B cell (primary cell): ENCODE measurements around the gene USF1. TPM values are rescaled to one million over a fixed set of nuclear protein-coding genes. Genes with fewer than 3 reads are reported as not detected.

Source experiments
- ATAC-seq: fragments of 200-7000 bp; cut with Tn5 transposase; one replicate; pipeline ENCODE4 v1.10.0; 2021; ENCODE audit warnings: low read depth, mild to moderate bottlenecking, moderate number of reproducible peaks, moderate library complexity
- CTCF ChIA-PET: fragments of 350-600 bp; sonication (Branson Sonifier 250); formaldehyde crosslinking; loops from one replicate; lab custom pipeline; 2021; ENCODE audit warnings: antibody characterized with exemption, inconsistent platforms; lab: Charles Lee
- POLR2A ChIA-PET: fragments of 350-600 bp; sonication (Branson Sonifier 250); formaldehyde crosslinking; loops from one replicate; lab custom pipeline; 2021; ENCODE audit warnings: antibody characterized with exemption; lab: Charles Lee
- DNase-seq: peaks from one replicate; pipeline ENCODE4 v3.0.0; 2013
- H2AFZ ChIP-seq: 2 replicates; pipeline ENCODE4 v1.6.1; 2012; ENCODE audit warnings: mild to moderate bottlenecking, low read depth, low read length; ENCODE audit not compliant: insufficient read depth, poor library complexity, severe bottlenecking
- H3K27ac ChIP-seq, 2 donors: 1 replicate in 1 of 2; 2 replicates in 1 of 2; pipeline ENCODE4 v1.5.1; 2012 to 2013; ENCODE audit warnings: low read length in 2 of 2, mild to moderate bottlenecking in 2 of 2, moderate library complexity in 1 of 2
- H3K27me3 ChIP-seq, 4 experiments: fragments of 200-600 bp in 1 of 4; sonication (generic) in 1 of 4; replicated peaks in 1 of 4; 1 replicate in 2 of 4; 2 replicates in 2 of 4; pipeline versions ENCODE4 v1.6.1 to v1.7.0; 2013 to 2016; ENCODE audit warnings: low read length in 3 of 4, mild to moderate bottlenecking in 2 of 4, mixed read lengths in 1 of 4, moderate library complexity in 1 of 4; ENCODE audit not compliant: insufficient read depth in 4 of 4, control insufficient read depth in 3 of 4; ENCODE audit errors: control extremely low read depth in 1 of 4
- H3K36me3 ChIP-seq, 2 experiments: replicated peaks in 1 of 2; 1 replicate in 1 of 2; 2 replicates in 1 of 2; pipeline versions ENCODE4 v1.6.1 to v1.7.1; 2013; ENCODE audit warnings: low read length in 1 of 2; ENCODE audit not compliant: insufficient read depth in 2 of 2, control insufficient read depth in 1 of 2; ENCODE audit errors: control extremely low read depth in 1 of 2, extremely low read depth in 1 of 2
- H3K4me1 ChIP-seq, 2 donors: fragments of 200-600 bp in 1 of 2; sonication (generic) in 1 of 2; 1 replicate in 1 of 2; 2 replicates in 1 of 2; pipeline versions ENCODE4 v1.5.1 to v1.6.1; 2013 to 2017; ENCODE audit warnings: low read length in 2 of 2; ENCODE audit not compliant: control insufficient read depth in 2 of 2, insufficient read depth in 2 of 2
- H3K4me2 ChIP-seq: replicated peaks from 2 replicates; pipeline ENCODE3; 2012; ENCODE audit warnings: mild to moderate bottlenecking, low read depth, low read length; ENCODE audit not compliant: poor library complexity, severe bottlenecking
- H3K4me3 ChIP-seq, 5 experiments: fragments of 200-600 bp in 1 of 5; sonication (generic) in 1 of 5; 1 replicate in 3 of 5; 2 replicates in 2 of 5; pipeline versions ENCODE4 v1.5.1 to v1.7.0; 2011 to 2016; ENCODE audit warnings: low read length in 4 of 5, mild to moderate bottlenecking in 4 of 5, low read depth in 2 of 5, control low read depth in 1 of 5, moderate library complexity in 1 of 5; ENCODE audit not compliant: insufficient read depth in 1 of 5; ENCODE audit errors: control extremely low read depth in 1 of 5, extremely low read depth in 1 of 5
- H3K79me2 ChIP-seq: fragments of 200-600 bp; sonication (generic); one replicate; pipeline ENCODE4 v1.6.0; 2016; ENCODE audit warnings: low read length; ENCODE audit not compliant: control insufficient read depth, insufficient read depth
- H3K9ac ChIP-seq: fragments of 200-600 bp; sonication (generic); 2 replicates; pipeline ENCODE4 v1.6.1; 2017; ENCODE audit warnings: mild to moderate bottlenecking, low read length, moderate library complexity
- H3K9me3 ChIP-seq, 3 donors: one replicate each; pipeline versions ENCODE4 v1.6.1 to v1.7.1; 2013; ENCODE audit warnings: low read length in 2 of 3; ENCODE audit not compliant: control insufficient read depth in 2 of 3, insufficient read depth in 1 of 3; ENCODE audit errors: control extremely low read depth in 1 of 3
- H4K20me1 ChIP-seq: 2 replicates; pipeline ENCODE4 v1.6.0; 2012; ENCODE audit warnings: mild to moderate bottlenecking, low read length; ENCODE audit not compliant: insufficient read depth, control insufficient read depth, poor library complexity, severe bottlenecking
- H3K27ac Mint-ChIP-seq: one replicate; pipeline ENCODE4 v1.8.0; 2021; ENCODE audit warnings: mixed read lengths
- H3K27me3 Mint-ChIP-seq: one replicate; pipeline ENCODE4 v1.8.0; 2021; ENCODE audit warnings: mixed read lengths
- H3K4me1 Mint-ChIP-seq: one replicate; pipeline ENCODE4 v1.8.0; 2021; ENCODE audit warnings: mixed read lengths
- H3K4me3 Mint-ChIP-seq: one replicate; pipeline ENCODE4 v1.8.0; 2021; ENCODE audit warnings: mixed read lengths
- H3K9me3 Mint-ChIP-seq: one replicate; pipeline ENCODE4 v1.8.0; 2022; ENCODE audit warnings: mixed read lengths; ENCODE audit not compliant: insufficient read depth
- CTCF ChIP-seq: fragments of 200-600 bp; IDR thresholded peaks from one replicate; pipeline ENCODE4 v1.8.0; 2022; ENCODE audit warnings: antibody characterized with exemption, mild to moderate bottlenecking
- EZH2 ChIP-seq: IDR thresholded peaks from 2 replicates; pipeline ENCODE4 v1.6.1; 2012; ENCODE audit warnings: borderline replicate concordance, low read depth, mild to moderate bottlenecking, moderate library complexity, low read length; ENCODE audit not compliant: insufficient read depth, poor library complexity, severe bottlenecking
- WGBS: methylation state at CpG from one replicate; pipeline ENCODE4 v1.1.5; 2013; ENCODE audit warnings: missing lambda C conversion rate; ENCODE audit not compliant: insufficient coverage; 5-methylcytosine and 5-hydroxymethylcytosine counted together
- intact Hi-C: fragments of 100-400 bp; cut with micrococcal nuclease; formaldehyde crosslinking; loops from one replicate; pipeline ENCODE4 v1.10.0; 2022
- polyA plus RNA-seq: library from polyadenylated mRNA; depleted of rRNA; stranded (reverse); fragments of >200 nt; gene quantifications from 2 replicates; pipeline ENCODE4 v1.2.3, GENCODE V29; 2012
- total RNA-seq, 2 donors: library from RNA; stranded (reverse); fragments of 120-200 nt in 1 of 2; gene quantifications; 1 replicate in 1 of 2; 2 replicates in 1 of 2; pipeline versions ENCODE4 v1.2.3 to v1.2.4, GENCODE V29; 2013 to 2022

USF1 gene
- total and polyA plus RNA-seq, 2 donors (not counting 1 experiment from before 2014, with no cell fraction given), result 192 to 249 TPM

DNA sequence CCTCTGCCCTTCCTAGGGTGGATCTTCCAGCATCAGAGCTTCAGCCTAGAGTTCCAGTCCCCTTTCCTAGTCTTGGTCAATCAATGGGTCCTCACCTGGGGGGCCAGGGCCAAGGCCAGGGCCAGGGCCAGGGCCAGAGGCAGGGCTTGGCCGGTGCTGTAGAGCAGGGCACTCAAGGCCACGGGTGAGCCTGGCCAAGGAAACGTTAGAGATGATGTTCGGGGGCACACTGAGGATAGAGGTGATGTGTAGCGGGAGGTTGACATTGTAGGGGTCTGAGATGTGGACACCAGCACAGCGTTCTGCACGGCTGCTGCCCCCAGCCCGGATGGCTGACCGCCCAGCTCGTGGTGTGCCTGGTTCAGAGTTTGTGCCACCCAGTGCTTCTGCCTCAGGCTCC, 5.4 kb upstream of the USF1 start:
- H3K27ac Mint-ChIP-seq, result no peak overlapping the region
- ATAC-seq (no peak), DNase-seq (no peak)
- H3K4me3 Mint-ChIP-seq, result no peak overlapping the region
- intact Hi-C loops, result no loop called here
- no peaks in the 10 kb centered on the region for H3K9me3 ChIP-seq
- ChIA-PET CTCF (interaction anchor here (0.6 to 1.3 kb wide), 5 partner anchors 17 to 78 kb away, joined by 3 to 4 read pairs (median 3); partner anchors contain the start of genes ARHGAP30 and KLHDC9), POLR2A (interaction anchor here (2.0 kb wide), 1 partner anchor 18 kb away, joined by 5 read pairs; no protein-coding TSS in a partner anchor)
- TF ChIP-seq CTCF, result no peak
- no peak for TF ChIP-seq EZH2
- no peak overlapping the region for H3K9ac ChIP-seq
- no peak overlapping the region for H2AFZ ChIP-seq
- H3K27me3 Mint-ChIP-seq, result no peaks in the 10 kb centered on the region
- peaks cover 46% of the 10 kb centered on the region for H3K79me2 ChIP-seq
- WGBS, result 100% methylated on average over 10 of the region's 10 CpGs
- H3K9me3 Mint-ChIP-seq, result no peaks in the 10 kb centered on the region
- peaks cover 37% of the 10 kb centered on the region for H4K20me1 ChIP-seq
- H3K4me1 Mint-ChIP-seq, result peaks cover 31% of the 10 kb centered on the region
- H3K4me3 ChIP-seq, result no peak overlapping the region
- H3K27me3 ChIP-seq, result no peaks in the 10 kb centered on the region
- peaks cover 3 to 82% of the 10 kb centered on the region in 2 experiments for H3K36me3 ChIP-seq
- H3K27ac ChIP-seq, result peak overlapping the region in 1 of 2 donors; percentile 30
- H3K4me1 ChIP-seq, result peaks cover 21 to 31% of the 10 kb centered on the region in 2 donors
- H3K4me2 ChIP-seq, result no peak overlapping the region

DNA sequence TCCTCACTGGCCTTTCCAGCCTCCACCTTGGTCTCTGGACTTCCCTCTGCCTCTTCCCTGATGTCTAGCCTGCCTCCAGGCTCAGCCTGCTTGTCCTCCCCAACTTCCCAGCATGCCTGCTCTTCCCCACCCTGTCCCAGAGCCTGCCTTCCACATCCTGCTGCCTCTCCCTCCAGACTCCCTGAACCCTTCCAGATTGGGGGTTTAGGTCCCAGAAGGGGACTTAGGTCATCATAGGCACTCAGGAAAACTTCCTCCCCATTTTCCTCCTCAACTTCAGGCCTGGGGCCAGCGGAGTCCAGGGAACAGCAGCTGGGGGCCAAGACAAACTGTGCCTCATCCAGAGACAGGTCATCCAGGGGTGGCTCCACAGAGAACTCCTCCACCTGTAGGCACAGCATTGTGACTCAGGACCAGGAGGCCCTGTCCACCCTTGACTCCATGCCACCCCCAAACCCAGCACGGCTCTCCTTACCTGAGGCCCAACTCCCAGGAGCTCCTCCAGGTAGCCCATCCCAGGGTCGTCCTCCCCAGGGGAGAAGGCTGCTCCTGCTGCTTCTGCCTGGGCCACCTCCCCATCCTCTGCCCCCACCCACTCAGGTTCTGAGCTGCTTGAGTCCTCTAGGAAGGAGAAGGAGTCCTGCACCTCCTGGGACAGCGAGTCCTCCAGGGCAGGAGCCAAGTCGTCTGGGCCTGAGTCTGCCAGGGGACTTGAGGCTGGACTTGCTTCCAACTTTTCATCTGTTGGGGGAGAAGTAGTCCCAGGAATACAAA, 3.4 kb upstream of the USF1 start:
- Mint-ChIP-seq H3K27ac (peak overlapping the region; percentile 100), H3K4me3 (peak overlapping the region; percentile 52), H3K9me3 (no peaks in the 10 kb centered on the region), H3K4me1 (peaks cover 42% of the 10 kb centered on the region), H3K27me3 (no peaks in the 10 kb centered on the region)
- ATAC-seq (no peak), DNase-seq (peak; percentile 18)
- peaks cover 3 to 67% of the 10 kb centered on the region in 2 experiments for H3K36me3 ChIP-seq
- H2AFZ ChIP-seq, result no peak overlapping the region
- H3K27ac ChIP-seq, result peak overlapping the region; percentile 25 to 99
- intact Hi-C loops, result loop anchor here (10.0 kb wide), 3 partner anchors 54 to 1124 kb away; partner anchors contain the start of genes COPA, NCSTN and TAGLN2
- H4K20me1 ChIP-seq, result peaks cover 20% of the 10 kb centered on the region
- H3K4me3 ChIP-seq, result no peak overlapping the region
- H3K79me2 ChIP-seq, result peaks cover 44% of the 10 kb centered on the region
- H3K9ac ChIP-seq, result no peak overlapping the region
- H3K27me3 ChIP-seq, result no peaks in the 10 kb centered on the region
- no peak overlapping the region for H3K4me2 ChIP-seq
- TF ChIP-seq CTCF (no peak), EZH2 (no peak)
- ChIA-PET CTCF (interaction anchor here (0.5 to 10.4 kb wide), 2 partner anchors 12 to 21 kb away, joined by 4 to 127 read pairs; partner anchors contain the start of gene ARHGAP30), POLR2A (interaction anchor here (0.6 kb wide), 1 partner anchor 46 kb away, joined by 7 read pairs; no protein-coding TSS in a partner anchor)
- WGBS, result 98% methylated on average over 5 of the region's 5 CpGs
- no peaks in the 10 kb centered on the region for H3K9me3 ChIP-seq
- H3K4me1 ChIP-seq, result peaks cover 25 to 39% of the 10 kb centered on the region in 2 donors
